GM12891 (cell line): ENCODE measurements around the gene GNRH2.

Experiments
- POLR2A ChIP-seq: IDR thresholded peaks from 2 replicates; pipeline ENCODE4 v1.6.1; 2011; ENCODE audit warnings: low read depth, low read length, control low read depth
- POLR2AphosphoS5 ChIP-seq: IDR thresholded peaks from 2 replicates; pipeline ENCODE4 v1.6.1; 2011; ENCODE audit warnings: low read depth, low read length, control low read depth
- SPI1 ChIP-seq: IDR thresholded peaks from 2 replicates; pipeline ENCODE4 v1.6.1; 2011; ENCODE audit warnings: low read depth, low read length, control low read depth
- TAF1 ChIP-seq: IDR thresholded peaks from 2 replicates; pipeline ENCODE4 v1.6.1; 2011; ENCODE audit warnings: low read depth, low read length, control low read depth

- TF ChIP-seq POLR2A = no peak
- TF ChIP-seq TAF1 = no peak
- TF ChIP-seq POLR2AphosphoS5 = no peak
- TF ChIP-seq SPI1 = no peak
Observed at GRCh38 chr20:3042625-3043024, 797 bp upstream of the GNRH2 start.
